Kidney (tissue), 14 donors: ENCODE data around the gene MS4A15. TPM values are rescaled to one million over a fixed set of nuclear protein-coding genes. Genes with fewer than 3 reads are reported as not detected.

ENCODE experiments used
- DNase-seq, 5 donors: peaks; one replicate each; pipeline ENCODE4 v3.0.0-alpha.2; 2013 to 2020
- FAIRE-seq: peaks from 2 replicates; lab custom pipeline; 2012; peaks lifted over from hg19 to GRCh38; lab: Jason Lieb, UNC
- H3K27ac ChIP-seq, 2 donors: one replicate each; pipeline ENCODE4 v1.7.0; 2013; ENCODE audit warnings: low read depth in 2 of 2, low read length in 2 of 2, inconsistent platforms in 1 of 2
- H3K27me3 ChIP-seq: one replicate; pipeline ENCODE4 v1.7.1; 2013; ENCODE audit warnings: low read length, inconsistent platforms; ENCODE audit not compliant: control insufficient read depth, insufficient read depth
- H3K36me3 ChIP-seq, 3 donors: one replicate each; pipeline versions ENCODE4 v1.7.0 to v1.7.1; 2013; ENCODE audit warnings: low read length in 3 of 3, control low read depth in 1 of 3, inconsistent platforms in 1 of 3; ENCODE audit not compliant: insufficient read depth in 3 of 3, control insufficient read depth in 2 of 3
- H3K4me1 ChIP-seq, 3 donors: one replicate each; pipeline versions ENCODE4 v1.7.0 to v1.7.1; 2013; ENCODE audit warnings: low read length in 3 of 3, inconsistent platforms in 1 of 3, low read depth in 1 of 3; ENCODE audit not compliant: control insufficient read depth in 2 of 3, insufficient read depth in 2 of 3
- H3K4me3 ChIP-seq, 3 donors: one replicate each; pipeline versions ENCODE4 v1.7.0 to v1.8.1; 2013; ENCODE audit warnings: low read length in 3 of 3, control low read depth in 1 of 3, inconsistent platforms in 1 of 3
- H3K9ac ChIP-seq, 3 donors: one replicate each; pipeline versions ENCODE4 v1.7.0 to v1.7.1; 2013; ENCODE audit warnings: low read length in 3 of 3, control low read depth in 1 of 3, inconsistent platforms in 1 of 3
- H3K9me3 ChIP-seq, 3 donors: one replicate each; pipeline versions ENCODE4 v1.7.0 to v1.7.1; 2013; ENCODE audit warnings: low read length in 3 of 3, control low read depth in 1 of 3, inconsistent platforms in 1 of 3; ENCODE audit not compliant: control insufficient read depth in 2 of 3, insufficient read depth in 1 of 3
- CTCF ChIP-seq: IDR thresholded peaks from 3 replicates; pipeline ENCODE4 v1.5.1; 2012; ENCODE audit warnings: mild to moderate bottlenecking, moderate library complexity, borderline replicate concordance; ENCODE audit not compliant: insufficient read depth; ENCODE audit errors: extremely low read depth
- intact Hi-C: fragments of 100-400 bp; cut with DNase I; formaldehyde crosslinking; loops from one replicate; pipeline ENCODE4 v1.11.1; 2022
- polyA plus RNA-seq: library from polyadenylated mRNA; stranded (reverse); fragments of 350-450 nt; fragmentation: Illumina TruSeq; extraction: RNeasy Lipid Tissue Mini Kit (QIAGEN cat#74804); gene quantifications from one replicate; pipeline ENCODE4 v1.2.3, GENCODE V29; 2014; ENCODE audit warnings: low read depth, low replicate concordance; ENCODE audit not compliant: insufficient read depth
- total RNA-seq: library from RNA; stranded (reverse); fragmentation: NEBNext Ultra II Directional; extraction: Animal tissue kit (Norgen Biotek cat#: 25700); gene quantifications from one replicate; pipeline ENCODE4 v1.2.1, GENCODE V29; 2021
- donor health status: control.
- donor health status: control.
- donor health status: control.
- donor health status: control.
- donor health status: control.
- donor health status: DM: yes; HTN: yes; CAD: no.
- donor health status: Normal renal cell carcinoma (clear cell type).

Gene MS4A15
- total and polyA plus RNA-seq, 2 donors from 2014 or later = not detected

GRCh38 chr11:60792521-60792920 lies 35.9 kb downstream of the MS4A15 start:
- no peaks in the 10 kb centered on the region for H3K27me3 ChIP-seq
- peak in 1 of 5 donors; percentile 26 for DNase-seq
- no peaks in the 10 kb centered on the region for H3K9me3 ChIP-seq
- H3K27ac ChIP-seq = no peak overlapping the region
- TF ChIP-seq CTCF = no peak
- intact Hi-C loops = no loop called here
- H3K9ac ChIP-seq = no peak overlapping the region
- FAIRE-seq = no peak
- no peaks in the 10 kb centered on the region for H3K36me3 ChIP-seq
- no peak overlapping the region for H3K4me3 ChIP-seq
- H3K4me1 ChIP-seq = peaks cover 0 to 3% (median 0%) of the 10 kb centered on the region in 3 donors

GRCh38 chr11:60795291-60795690 lies 38.6 kb downstream of the MS4A15 start:
- peak in 1 of 5 donors; percentile 57 for DNase-seq
- Histone ChIP-seq H3K27ac (no peak overlapping the region), H3K4me3 (no peak overlapping the region), H3K36me3 (no peaks in the 10 kb centered on the region), H3K9me3 (no peaks in the 10 kb centered on the region), H3K27me3 (no peaks in the 10 kb centered on the region), H3K9ac (no peak overlapping the region), H3K4me1 (no peaks in the 10 kb centered on the region)
- no peak for FAIRE-seq
- intact Hi-C loops = no loop called here
- TF ChIP-seq CTCF = no peak

- Histone ChIP-seq H3K9me3 (no peaks in the 10 kb centered on the region), H3K4me1 (no peaks in the 10 kb centered on the region), H3K27ac (no peak overlapping the region), H3K27me3 (no peaks in the 10 kb centered on the region), H3K9ac (no peak overlapping the region), H3K4me3 (no peak overlapping the region), H3K36me3 (no peaks in the 10 kb centered on the region)
- DNase-seq (peak in 1 of 5 donors; percentile 39), FAIRE-seq (no peak)
- TF ChIP-seq CTCF = no peak
- intact Hi-C loops = no loop called here
Observed at GRCh38 chr11:60797846-60798630, 41.4 kb downstream of the MS4A15 start.
